PC-9 (cell line): ENCODE data around the gene NCS1. TPM values are rescaled to one million over a fixed set of nuclear protein-coding genes. Genes with fewer than 3 reads are reported as not detected.

Experiments used
- BruUV-seq: library from RNA; stranded (reverse); fragments of 400-500 nt; replicated peaks from 2 replicates; lab custom pipeline; 2021; lab: Mats Ljungman, UMichigan
- CTCF ChIA-PET: fragments of 300-600 bp; sonication (Branson Sonifier 250); formaldehyde crosslinking; loops from one replicate; lab custom pipeline; 2022; ENCODE audit warnings: antibody characterized with exemption; lab: Charles Lee
- POLR2A ChIA-PET: fragments of 300-600 bp; sonication (Branson Sonifier 250); formaldehyde crosslinking; loops from one replicate; lab custom pipeline; 2022; ENCODE audit warnings: antibody characterized with exemption; ENCODE audit not compliant: unreplicated experiment; lab: Charles Lee
- DNase-seq, 2 experiments: peaks; one replicate each; pipeline versions ENCODE4 v3.0.0 to v3.0.0-alpha.2; 2015 to 2022; ENCODE audit warnings: mixed read lengths in 1 of 2
- H2AFZ ChIP-seq: fragments of 200-600 bp; sonication (generic); 2 replicates; pipeline ENCODE4 v1.8.1; 2017; ENCODE audit warnings: antibody characterized with exemption
- H3F3A ChIP-seq: fragments of 200-600 bp; sonication (generic); 2 replicates; pipeline ENCODE4 v1.8.1; 2017; ENCODE audit warnings: antibody characterized with exemption, mild to moderate bottlenecking, low read depth; ENCODE audit not compliant: insufficient read depth
- H3K27ac ChIP-seq: fragments of 200-600 bp; sonication (generic); 2 replicates; pipeline ENCODE4 v1.6.1; 2016; ENCODE audit warnings: mixed run types
- H3K27me3 ChIP-seq: fragments of 200-600 bp; sonication (generic); 2 replicates; pipeline ENCODE4 v1.6.1; 2016; ENCODE audit warnings: low read depth, mixed run types; ENCODE audit not compliant: insufficient read depth
- H3K36me3 ChIP-seq: fragments of 200-600 bp; sonication (generic); 2 replicates; pipeline ENCODE4 v1.6.1; 2016; ENCODE audit warnings: low read depth, mixed run types
- H3K4me1 ChIP-seq: fragments of 200-600 bp; sonication (generic); replicated peaks from 2 replicates; pipeline ENCODE4 v1.6.1; 2016; ENCODE audit warnings: mixed run types; ENCODE audit not compliant: insufficient read depth
- H3K4me2 ChIP-seq: fragments of 200-600 bp; sonication (generic); 2 replicates; pipeline ENCODE4 v1.6.1; 2017; ENCODE audit warnings: mixed run types
- H3K4me3 ChIP-seq: fragments of 200-600 bp; sonication (generic); 2 replicates; pipeline ENCODE4 v1.6.1; 2016; ENCODE audit warnings: mixed run types
- H3K79me2 ChIP-seq: fragments of 200-600 bp; sonication (generic); 2 replicates; pipeline ENCODE4 v1.6.1; 2017; ENCODE audit warnings: low read depth, mixed run types
- H3K9me2 ChIP-seq: fragments of 200-600 bp; sonication (generic); 2 replicates; pipeline ENCODE4 v1.8.1; 2017; ENCODE audit warnings: mild to moderate bottlenecking; ENCODE audit not compliant: insufficient read depth
- H3K9me3 ChIP-seq: fragments of 200-600 bp; sonication (generic); 2 replicates; pipeline ENCODE4 v1.8.1; 2016; ENCODE audit warnings: low read depth; ENCODE audit not compliant: insufficient read depth
- H4K20me1 ChIP-seq: fragments of 200-600 bp; sonication (generic); 2 replicates; pipeline ENCODE4 v1.8.1; 2017; ENCODE audit not compliant: insufficient read depth
- EZH2 ChIP-seq: fragments of 200-600 bp; sonication (generic); IDR thresholded peaks from 2 replicates; pipeline ENCODE4 v1.8.0; 2017; ENCODE audit warnings: antibody characterized with exemption, low read depth
- intact Hi-C: fragments of 100-400 bp; cut with micrococcal nuclease; formaldehyde crosslinking; loops from one replicate; pipeline ENCODE4 v1.10.0; 2022; ENCODE audit not compliant: unreplicated experiment
- total RNA-seq: library from RNA; stranded (reverse); gene quantifications from 2 replicates; pipeline ENCODE4 v1.2.3, GENCODE V29; 2021
- TF ChIP-seq, protein P1 (sequence below): fragments of 200-600 bp; sonication (generic); conservative IDR thresholded peaks from 2 replicates; pipeline ENCODE4 v1.6.1; 2017; ENCODE audit warnings: mixed run types, antibody characterized with exemption, mild to moderate bottlenecking, moderate library complexity

The NCS1 gene
- total RNA-seq, 1 experiment from 2014 or later = 59.2 TPM

DNA sequence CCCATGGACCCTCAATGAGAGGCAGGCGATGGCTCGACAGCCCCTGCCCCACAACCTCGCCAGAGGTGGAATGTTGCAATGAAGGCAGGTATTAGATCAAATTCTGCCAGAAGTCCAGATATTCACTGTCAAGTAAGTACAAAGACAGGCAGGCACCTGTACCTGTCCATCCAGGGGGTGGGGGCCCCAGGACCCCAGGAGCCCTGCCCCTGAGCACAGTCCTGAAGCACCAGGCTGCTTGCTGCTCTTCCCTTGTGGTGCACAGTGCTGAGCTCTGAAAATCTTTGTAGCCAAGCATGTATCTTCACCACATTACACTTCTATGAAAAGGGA is 67.1 kb downstream of the NCS1 start:
- H3K27ac ChIP-seq = no peak overlapping the region
- no peaks in the 10 kb centered on the region for H3K4me1 ChIP-seq
- intact Hi-C loops = no loop called here

DNA sequence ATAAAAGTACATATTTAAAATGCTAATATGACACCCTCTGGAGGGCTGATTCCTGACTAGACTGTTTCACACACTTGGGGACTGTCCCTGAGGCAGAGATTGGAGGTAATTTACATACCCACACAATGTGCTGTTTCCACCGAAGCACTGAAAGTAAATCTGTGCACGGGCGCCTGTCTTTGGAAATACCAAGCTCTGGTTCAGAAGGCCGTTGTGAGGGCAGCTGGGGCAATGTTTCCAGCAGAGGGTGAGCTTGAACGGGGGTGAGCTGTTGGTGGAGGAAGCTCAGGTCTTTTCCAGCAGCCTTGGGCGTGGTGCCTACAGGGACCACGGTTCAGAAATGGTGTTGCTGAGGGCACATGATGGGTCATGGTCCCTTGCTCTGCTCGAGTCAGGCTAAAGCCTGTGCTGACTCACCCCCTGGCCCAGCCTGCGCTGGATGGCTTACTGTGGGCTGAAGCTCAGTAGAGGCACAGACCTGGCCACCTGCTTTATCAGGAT is 67.6 kb downstream of the NCS1 start:
- H3K27me3 ChIP-seq = no peaks in the 10 kb centered on the region
- H3K9me2 ChIP-seq = no peaks in the 10 kb centered on the region
- no peak overlapping the region for H2AFZ ChIP-seq
- H3K9me3 ChIP-seq = no peaks in the 10 kb centered on the region
- H3K4me3 ChIP-seq = no peak overlapping the region
- POLR2A ChIA-PET = interaction anchor here (0.6 to 0.7 kb wide), 2 partner anchors 8 to 214 kb away, joined by 3 to 18 read pairs; no protein-coding TSS in a partner anchor
- BruUV-seq = no TSS peak
- H3K36me3 ChIP-seq = no peaks in the 10 kb centered on the region
- H3K4me1 ChIP-seq = no peaks in the 10 kb centered on the region
- peak in 1 of 2 experiments; percentile 48 for DNase-seq
- CTCF ChIA-PET = interaction anchor here (0.5 to 1.5 kb wide), 7 partner anchors 15 to 442 kb away, joined by 3 to 6 read pairs (median 4); no protein-coding TSS in a partner anchor
- no peaks in the 10 kb centered on the region for H4K20me1 ChIP-seq
- intact Hi-C loops = loop anchor here (1.0 to 5.0 kb wide), 4 partner anchors 109 to 442 kb away; no protein-coding TSS in a partner anchor
- no peaks in the 10 kb centered on the region for H3K79me2 ChIP-seq
- peaks cover 5% of the 10 kb centered on the region; the same call in 1 of the 2 replicates for H3F3A ChIP-seq
- TF ChIP-seq, protein P1, sequence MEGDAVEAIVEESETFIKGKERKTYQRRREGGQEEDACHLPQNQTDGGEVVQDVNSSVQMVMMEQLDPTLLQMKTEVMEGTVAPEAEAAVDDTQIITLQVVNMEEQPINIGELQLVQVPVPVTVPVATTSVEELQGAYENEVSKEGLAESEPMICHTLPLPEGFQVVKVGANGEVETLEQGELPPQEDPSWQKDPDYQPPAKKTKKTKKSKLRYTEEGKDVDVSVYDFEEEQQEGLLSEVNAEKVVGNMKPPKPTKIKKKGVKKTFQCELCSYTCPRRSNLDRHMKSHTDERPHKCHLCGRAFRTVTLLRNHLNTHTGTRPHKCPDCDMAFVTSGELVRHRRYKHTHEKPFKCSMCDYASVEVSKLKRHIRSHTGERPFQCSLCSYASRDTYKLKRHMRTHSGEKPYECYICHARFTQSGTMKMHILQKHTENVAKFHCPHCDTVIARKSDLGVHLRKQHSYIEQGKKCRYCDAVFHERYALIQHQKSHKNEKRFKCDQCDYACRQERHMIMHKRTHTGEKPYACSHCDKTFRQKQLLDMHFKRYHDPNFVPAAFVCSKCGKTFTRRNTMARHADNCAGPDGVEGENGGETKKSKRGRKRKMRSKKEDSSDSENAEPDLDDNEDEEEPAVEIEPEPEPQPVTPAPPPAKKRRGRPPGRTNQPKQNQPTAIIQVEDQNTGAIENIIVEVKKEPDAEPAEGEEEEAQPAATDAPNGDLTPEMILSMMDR = no peak
- TF ChIP-seq EZH2 = no peak
- no peak overlapping the region for H3K27ac ChIP-seq
- no peak overlapping the region for H3K4me2 ChIP-seq

More for the DNA sequence above, 67.1 kb downstream of the NCS1 start:
- Histone ChIP-seq H3F3A (peaks cover 5% of the 10 kb centered on the region; the same call in 1 of the 2 replicates), H3K27me3 (no peaks in the 10 kb centered on the region), H3K4me3 (no peak overlapping the region), H3K36me3 (no peaks in the 10 kb centered on the region), H3K9me2 (no peaks in the 10 kb centered on the region), H3K4me2 (no peak overlapping the region), H3K79me2 (no peaks in the 10 kb centered on the region), H3K9me3 (no peaks in the 10 kb centered on the region), H2AFZ (no peak overlapping the region), H4K20me1 (no peaks in the 10 kb centered on the region)
- no peak for DNase-seq
- no peak for TF ChIP-seq EZH2
- TF ChIP-seq, protein P1 = no peak
- no TSS peak for BruUV-seq
- ChIA-PET POLR2A (no interaction called here), CTCF (interaction anchor here (0.5 to 1.0 kb wide), 4 partner anchors 91 to 443 kb away, joined by 3 to 6 read pairs (median 4); no protein-coding TSS in a partner anchor)

DNA sequence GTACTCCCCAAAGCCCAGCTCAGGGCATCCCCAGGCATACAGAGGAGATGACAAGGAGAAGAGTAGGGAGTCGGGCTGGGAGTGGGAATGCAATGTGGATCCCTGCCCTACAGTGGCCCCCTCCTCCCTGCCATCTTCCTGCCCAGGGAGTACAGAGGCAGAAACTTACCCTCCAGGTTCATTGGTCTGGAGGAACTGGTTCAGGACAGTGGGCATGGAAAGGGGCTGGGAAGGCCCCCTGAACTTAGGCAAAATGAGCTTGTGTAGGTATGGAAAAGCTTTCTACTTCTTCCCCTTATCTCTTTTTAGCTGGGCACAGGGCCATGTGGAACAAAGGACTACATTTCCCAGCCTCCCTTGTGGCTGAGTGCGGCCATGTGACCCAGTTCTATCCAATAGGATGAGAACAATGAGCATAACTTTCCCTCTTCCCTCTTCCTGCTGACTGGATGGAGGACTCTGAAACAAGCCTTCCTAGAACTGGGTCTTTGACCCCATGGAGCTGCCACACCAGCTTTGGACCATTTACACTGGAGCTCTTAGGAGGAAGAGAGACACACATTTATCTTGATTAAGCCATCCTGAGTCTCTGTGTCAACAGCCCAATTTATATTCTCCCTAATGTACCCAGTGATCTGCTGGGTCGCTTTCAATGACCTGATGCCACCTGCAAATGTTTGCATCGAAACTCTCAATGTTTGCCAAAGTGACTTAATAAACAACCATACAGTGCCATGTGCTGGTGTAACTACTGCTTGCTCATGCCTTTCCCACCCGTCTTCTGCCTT is 68.4 kb downstream of the NCS1 start:
- Histone ChIP-seq H3F3A (peaks cover 5% of the 10 kb centered on the region; the same call in 1 of the 2 replicates), H3K9me2 (no peaks in the 10 kb centered on the region), H3K79me2 (no peaks in the 10 kb centered on the region), H3K4me3 (no peak overlapping the region), H3K4me1 (no peaks in the 10 kb centered on the region), H3K4me2 (no peak overlapping the region), H4K20me1 (no peaks in the 10 kb centered on the region), H3K27ac (no peak overlapping the region), H3K9me3 (no peaks in the 10 kb centered on the region), H2AFZ (peak overlapping the region; percentile 64; the same call in 1 of the 2 replicates), H3K27me3 (no peaks in the 10 kb centered on the region), H3K36me3 (no peaks in the 10 kb centered on the region)
- POLR2A ChIA-PET = interaction anchor here (0.6 to 0.7 kb wide), 2 partner anchors 7 to 187 kb away, joined by 6 to 18 read pairs; no protein-coding TSS in a partner anchor
- no TSS peak for BruUV-seq
- CTCF ChIA-PET = interaction anchor here (0.9 to 1.5 kb wide), 4 partner anchors 14 to 442 kb away, joined by 3 to 4 read pairs (median 4); no protein-coding TSS in a partner anchor
- intact Hi-C loops = loop anchor here (1.0 to 5.0 kb wide), 4 partner anchors 108 to 441 kb away; no protein-coding TSS in a partner anchor
- no peak for TF ChIP-seq EZH2
- TF ChIP-seq, protein P1 = no peak
- DNase-seq = peak; percentile 55 to 61
